GM18867 (cell line): ENCODE data around the gene AXDND1.
A peak's percentile ranks its signal among the peaks of the same experiment; 100 is the strongest.
"Not testable (repeated sequence)": the region's sequence is repeated elsewhere in the genome, so short reads cannot be mapped to it uniquely, and the experiment has no call there.

ENCODE experiments used
- ATAC-seq: cut with Tn5 transposase; IDR thresholded peaks from one replicate; pipeline ENCODE4 v1.9.1; 2021; ENCODE audit warnings: mild to moderate bottlenecking, moderate library complexity; ENCODE audit not compliant: unreplicated experiment

AXDND1 gene

GRCh38 chr1:179365342-179366092, at the start of gene AXDND1:
AXDND1 (plus strand) TSS chr1:179365971; CDS start chr1:179366510, 539 bp downstream.
- ATAC-seq = peak; percentile 98

GRCh38 chr1:179318491-179318890, 47.3 kb upstream of the AXDND1 start:
- ATAC-seq = no peak

GRCh38 chr1:179321533-179322216, 44.1 kb upstream of the AXDND1 start:
- no peak for ATAC-seq

- no peak for ATAC-seq
Observed at GRCh38 chr1:179322557-179322956, 43.2 kb upstream of the AXDND1 start.

- no peak for ATAC-seq
Observed at GRCh38 chr1:179323436-179323835, 42.3 kb upstream of the AXDND1 start.

- ATAC-seq = no peak
Observed at GRCh38 chr1:179325836-179326235, 39.9 kb upstream of the AXDND1 start.

GRCh38 chr1:179326746-179327145, 39.0 kb upstream of the AXDND1 start:
- ATAC-seq = no peak

- no peak for ATAC-seq
Observed at GRCh38 chr1:179327196-179327595, 38.6 kb upstream of the AXDND1 start.

- no peak for ATAC-seq
Observed at GRCh38 chr1:179327679-179328078, 38.1 kb upstream of the AXDND1 start.

GRCh38 chr1:179329862-179330261, 35.9 kb upstream of the AXDND1 start:
- no peak for ATAC-seq

GRCh38 chr1:179334440-179334839, 31.3 kb upstream of the AXDND1 start:
- ATAC-seq = no peak

GRCh38 chr1:179337288-179337687, 28.5 kb upstream of the AXDND1 start:
- ATAC-seq = no peak

GRCh38 chr1:179337942-179338560, 27.7 kb upstream of the AXDND1 start:
- no peak for ATAC-seq

GRCh38 chr1:179340918-179341317, 24.9 kb upstream of the AXDND1 start:
- no peak for ATAC-seq

- ATAC-seq = no peak
Observed at GRCh38 chr1:179341943-179342547, 23.7 kb upstream of the AXDND1 start.

GRCh38 chr1:179342740-179343404, 22.9 kb upstream of the AXDND1 start:
- no peak for ATAC-seq

GRCh38 chr1:179351281-179351680, 14.5 kb upstream of the AXDND1 start:
- ATAC-seq = no peak

GRCh38 chr1:179352236-179352635, 13.5 kb upstream of the AXDND1 start:
- ATAC-seq = no peak

- ATAC-seq = no peak
Observed at GRCh38 chr1:179353546-179353945, 12.2 kb upstream of the AXDND1 start.

GRCh38 chr1:179361631-179362030, 4.1 kb upstream of the AXDND1 start:
- not testable (repeated sequence) for ATAC-seq
